MM.1S (cell line): ENCODE results near the gene VCP.

Experiments
- CTCF ChIP-seq: fragments of 300-600 bp; sonication (generic); IDR thresholded peaks from 2 replicates; pipeline ENCODE4 v1.5.1; 2016; ENCODE audit warnings: antibody characterized with exemption, low read length, mixed read lengths
- EZH2 ChIP-seq: fragments of 300-600 bp; sonication (generic); optimal IDR thresholded peaks from 2 replicates; pipeline ENCODE3; 2017; ENCODE audit warnings: low read depth, mild to moderate bottlenecking, antibody characterized with exemption, low read length, mixed read lengths
- EZH2phosphoT487 ChIP-seq: fragments of 300-600 bp; sonication (generic); IDR thresholded peaks from 2 replicates; pipeline ENCODE4 v1.6.1; 2018; ENCODE audit warnings: antibody characterized with exemption, low read length

- TF ChIP-seq CTCF (no peak), EZH2 (no peak), EZH2phosphoT487 (no peak)
These were observed 35.2 kb upstream of the VCP start for GRCh38 chr9:35107297-35108290.
